ENCODE measurements around the gene TRAF3IP1.

TRAF3IP1 gene

GRCh38 chr2:238382381-238382781 lies 62.1 kb downstream of the TRAF3IP1 start:
- H3K4me1 ChIP-seq (ENCODE audit: control insufficient read depth, low read length), result peaks cover 5% of the 10 kb centered on the region; the same call in 1 of the 2 replicates
- H3K4me3 ChIP-seq (ENCODE audit: low read length), result no peak overlapping the region
- H3K27ac ChIP-seq (ENCODE audit: low read depth, low read length), result no peak overlapping the region
- H3K4me2 ChIP-seq (ENCODE audit: low read length), result no peak overlapping the region
- H3F3A ChIP-seq (ENCODE audit: control insufficient read depth, insufficient read depth), result no peaks in the 10 kb centered on the region
- no peaks in the 10 kb centered on the region for H3K79me2 ChIP-seq (ENCODE audit: control insufficient read depth, low read length)
- TF ChIP-seq, protein P1, sequence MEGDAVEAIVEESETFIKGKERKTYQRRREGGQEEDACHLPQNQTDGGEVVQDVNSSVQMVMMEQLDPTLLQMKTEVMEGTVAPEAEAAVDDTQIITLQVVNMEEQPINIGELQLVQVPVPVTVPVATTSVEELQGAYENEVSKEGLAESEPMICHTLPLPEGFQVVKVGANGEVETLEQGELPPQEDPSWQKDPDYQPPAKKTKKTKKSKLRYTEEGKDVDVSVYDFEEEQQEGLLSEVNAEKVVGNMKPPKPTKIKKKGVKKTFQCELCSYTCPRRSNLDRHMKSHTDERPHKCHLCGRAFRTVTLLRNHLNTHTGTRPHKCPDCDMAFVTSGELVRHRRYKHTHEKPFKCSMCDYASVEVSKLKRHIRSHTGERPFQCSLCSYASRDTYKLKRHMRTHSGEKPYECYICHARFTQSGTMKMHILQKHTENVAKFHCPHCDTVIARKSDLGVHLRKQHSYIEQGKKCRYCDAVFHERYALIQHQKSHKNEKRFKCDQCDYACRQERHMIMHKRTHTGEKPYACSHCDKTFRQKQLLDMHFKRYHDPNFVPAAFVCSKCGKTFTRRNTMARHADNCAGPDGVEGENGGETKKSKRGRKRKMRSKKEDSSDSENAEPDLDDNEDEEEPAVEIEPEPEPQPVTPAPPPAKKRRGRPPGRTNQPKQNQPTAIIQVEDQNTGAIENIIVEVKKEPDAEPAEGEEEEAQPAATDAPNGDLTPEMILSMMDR (IDR thresholded peaks at IDR 0.05; ENCODE audit: low read depth, low read length, poor library complexity, severe bottlenecking), result no peak
- no peak for TF ChIP-seq EZH2phosphoT487 (IDR thresholded peaks at IDR 0.05; ENCODE audit: borderline replicate concordance, low read length)
- H4K20me1 ChIP-seq (ENCODE audit: control insufficient read depth, insufficient read depth, low read depth, low read length), result no peaks in the 10 kb centered on the region
- H3K9me2 ChIP-seq (replicated peaks; ENCODE audit: control insufficient read depth, low read length), result no peaks in the 10 kb centered on the region
- no peaks in the 10 kb centered on the region for H3K36me3 ChIP-seq (ENCODE audit: control insufficient read depth, low read length)
- H3K9me3 ChIP-seq (ENCODE audit: control insufficient read depth, insufficient read depth, low read length), result 0 out of 2 replicates have a peak, but pooled peaks cover 3% of the 10 kb centered on the region
- no peaks in the 10 kb centered on the region for H3K27me3 ChIP-seq (ENCODE audit: control insufficient read depth, low read length)

GRCh38 chr2:238383135-238383534 lies 62.8 kb downstream of the TRAF3IP1 start:
- peaks cover 5% of the 10 kb centered on the region; the same call in 1 of the 2 replicates for H3K4me1 ChIP-seq (ENCODE audit: control insufficient read depth, low read length)
- no peak for TF ChIP-seq EZH2phosphoT487 (IDR thresholded peaks at IDR 0.05; ENCODE audit: borderline replicate concordance, low read length)
- TF ChIP-seq, protein P1 (IDR thresholded peaks at IDR 0.05; ENCODE audit: low read depth, low read length, poor library complexity, severe bottlenecking), result no peak
- H3K9me2 ChIP-seq (replicated peaks; ENCODE audit: control insufficient read depth, low read length), result no peaks in the 10 kb centered on the region
- no peaks in the 10 kb centered on the region for H4K20me1 ChIP-seq (ENCODE audit: control insufficient read depth, insufficient read depth, low read depth, low read length)
- H3K79me2 ChIP-seq (ENCODE audit: control insufficient read depth, low read length), result no peaks in the 10 kb centered on the region
- no peaks in the 10 kb centered on the region for H3K36me3 ChIP-seq (ENCODE audit: control insufficient read depth, low read length)
- no peak overlapping the region for H3K27ac ChIP-seq (ENCODE audit: low read depth, low read length)
- H3K9me3 ChIP-seq (ENCODE audit: control insufficient read depth, insufficient read depth, low read length), result 0 out of 2 replicates have a peak, but pooled peaks cover 3% of the 10 kb centered on the region
- no peaks in the 10 kb centered on the region for H3F3A ChIP-seq (ENCODE audit: control insufficient read depth, insufficient read depth)
- no peak overlapping the region for H3K4me3 ChIP-seq (ENCODE audit: low read length)
- H3K27me3 ChIP-seq (ENCODE audit: control insufficient read depth, low read length), result no peaks in the 10 kb centered on the region
- no peak overlapping the region for H3K4me2 ChIP-seq (ENCODE audit: low read length)

DNA sequence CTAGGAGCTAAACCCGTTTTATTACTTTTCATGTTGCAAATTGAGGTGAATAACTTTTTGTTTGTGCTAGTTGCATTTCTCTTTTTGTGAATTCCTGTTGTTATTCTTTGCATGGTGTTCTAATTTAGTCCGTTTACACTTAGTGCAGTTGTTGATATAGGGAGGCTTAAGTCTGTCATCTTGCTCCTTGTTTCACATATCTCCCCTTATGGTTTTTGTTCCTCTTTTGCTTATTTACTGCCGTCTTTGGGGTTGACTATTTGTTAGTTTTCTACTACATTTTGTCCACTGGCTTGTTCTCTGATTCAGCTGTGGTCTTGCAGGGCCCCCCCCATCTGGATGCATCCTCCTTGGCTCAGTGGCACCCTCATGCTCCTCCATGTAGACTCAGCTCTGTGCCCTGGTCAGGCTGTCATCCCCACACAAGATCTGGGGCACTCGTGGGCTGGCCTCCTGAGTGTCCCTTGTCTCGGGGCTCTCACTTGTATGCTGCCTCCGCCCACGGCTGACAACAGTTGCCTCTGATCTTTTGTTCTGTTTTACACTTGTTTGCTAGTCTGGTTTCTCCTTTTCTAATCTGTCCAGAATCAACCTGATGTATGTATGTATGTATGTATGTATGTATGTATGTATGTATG lies 63.5 kb downstream of the TRAF3IP1 start:
- Histone ChIP-seq H3K9me3 (ENCODE audit: control insufficient read depth, insufficient read depth, low read length) (0 out of 2 replicates have a peak, but pooled peaks cover 3% of the 10 kb centered on the region), H4K20me1 (ENCODE audit: control insufficient read depth, insufficient read depth, low read depth, low read length) (no peaks in the 10 kb centered on the region), H3K36me3 (ENCODE audit: control insufficient read depth, low read length) (no peaks in the 10 kb centered on the region), H3K4me3 (ENCODE audit: low read length) (no peak overlapping the region), H3K79me2 (ENCODE audit: control insufficient read depth, low read length) (no peaks in the 10 kb centered on the region), H3K4me2 (ENCODE audit: low read length) (no peak overlapping the region), H3K27ac (ENCODE audit: low read depth, low read length) (no peak overlapping the region), H3K27me3 (ENCODE audit: control insufficient read depth, low read length) (no peaks in the 10 kb centered on the region), H3K9me2 (replicated peaks; ENCODE audit: control insufficient read depth, low read length) (no peaks in the 10 kb centered on the region), H3F3A (ENCODE audit: control insufficient read depth, insufficient read depth) (no peaks in the 10 kb centered on the region), H3K4me1 (ENCODE audit: control insufficient read depth, low read length) (peaks cover 5% of the 10 kb centered on the region; the same call in 1 of the 2 replicates)
- TF ChIP-seq, protein P1 (IDR thresholded peaks at IDR 0.05; ENCODE audit: low read depth, low read length, poor library complexity, severe bottlenecking), result no peak
- TF ChIP-seq EZH2phosphoT487 (IDR thresholded peaks at IDR 0.05; ENCODE audit: borderline replicate concordance, low read length), result no peak
